ENCODE data around the gene VAV1. TPM values are rescaled to one million over a fixed set of nuclear protein-coding genes. Genes with fewer than 3 reads are reported as not detected.

Gene VAV1
- total and polyA plus RNA-seq, 2 donors from 2014 or later, result 0.90 to 15.5 TPM

GRCh38 chr19:6788896-6789295 lies 16.4 kb downstream of the VAV1 start:
- H3K9ac ChIP-seq (ENCODE audit: low read length in 3 of 3), result no peak overlapping the region
- H3K4me3 ChIP-seq (ENCODE audit: low read length in 3 of 3), result no peak overlapping the region
- H3K27me3 ChIP-seq (ENCODE audit: control insufficient read depth, insufficient read depth, low read length), result no peaks in the 10 kb centered on the region
- no peak for TF ChIP-seq CTCF (IDR thresholded peaks at IDR 0.05; ENCODE audit: borderline replicate concordance, extremely low read depth, insufficient read depth)
- intact Hi-C loops (cut with DNase I), result no loop called here
- FAIRE-seq, result no peak
- H3K36me3 ChIP-seq (ENCODE audit: control insufficient read depth in 2 of 3, insufficient read depth in 3 of 3, low read length in 3 of 3), result no peaks in the 10 kb centered on the region
- H3K27ac ChIP-seq (ENCODE audit: low read depth in 2 of 2, low read length in 2 of 2), result no peak overlapping the region
- no peak for DNase-seq
- H3K4me1 ChIP-seq (ENCODE audit: control insufficient read depth in 2 of 3, insufficient read depth in 2 of 3, low read depth in 1 of 3, low read length in 3 of 3), result no peaks in the 10 kb centered on the region
- no peaks in the 10 kb centered on the region for H3K9me3 ChIP-seq (ENCODE audit: control insufficient read depth in 2 of 3, insufficient read depth in 1 of 3, low read length in 3 of 3)

DNA sequence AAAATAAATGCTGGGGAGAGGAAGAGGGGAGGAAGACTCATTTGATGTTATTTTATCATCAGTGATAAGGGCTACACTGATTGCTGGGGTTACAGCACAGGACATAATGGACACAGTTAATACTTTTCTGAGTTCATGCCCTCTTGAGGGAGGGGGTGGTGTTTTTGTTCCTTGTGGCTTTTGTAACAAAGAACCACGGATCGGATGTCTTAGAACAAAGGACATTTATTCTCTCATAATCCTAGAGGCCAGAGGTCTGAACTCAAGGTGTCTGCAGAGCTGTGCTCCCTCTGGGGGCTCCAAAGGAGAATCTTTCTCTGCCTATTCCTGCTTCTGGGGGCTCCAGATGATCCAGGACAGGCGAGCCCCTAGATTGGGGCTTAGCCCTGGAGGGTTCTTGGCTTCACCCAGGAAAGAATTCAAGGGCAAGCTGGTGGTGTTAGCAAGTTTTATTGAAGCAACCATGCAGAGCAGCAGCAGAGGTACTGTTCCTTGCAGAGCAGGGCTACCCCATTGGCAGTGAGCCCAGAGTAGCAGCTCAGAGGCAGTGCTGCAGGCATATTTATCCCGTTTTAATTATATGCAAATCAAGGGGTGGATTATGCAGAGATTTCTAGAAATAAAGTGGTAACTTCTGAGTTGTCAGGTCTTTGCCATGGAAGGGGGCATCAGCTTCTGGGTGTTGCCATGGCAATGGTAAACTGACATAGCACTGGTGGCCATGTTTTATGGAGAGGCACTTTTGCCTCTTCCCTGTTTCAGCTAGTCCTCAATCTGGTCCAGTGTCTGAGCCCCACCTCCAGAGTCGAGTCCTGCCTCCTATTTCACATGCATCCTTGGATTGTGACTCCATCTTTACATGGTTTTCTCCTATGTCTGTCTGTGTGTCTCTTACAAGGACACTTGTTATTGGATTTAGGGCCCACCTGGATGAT lies 18.0 kb downstream of the VAV1 start:
- Histone ChIP-seq H3K27ac (ENCODE audit: low read depth in 2 of 2, low read length in 2 of 2) (no peak overlapping the region), H3K9ac (ENCODE audit: low read length in 3 of 3) (no peak overlapping the region), H3K4me3 (ENCODE audit: low read length in 3 of 3) (no peak overlapping the region), H3K4me1 (ENCODE audit: control insufficient read depth in 2 of 3, insufficient read depth in 2 of 3, low read depth in 1 of 3, low read length in 3 of 3) (no peaks in the 10 kb centered on the region), H3K27me3 (ENCODE audit: control insufficient read depth, insufficient read depth, low read length) (no peaks in the 10 kb centered on the region), H3K36me3 (ENCODE audit: control insufficient read depth in 2 of 3, insufficient read depth in 3 of 3, low read length in 3 of 3) (no peaks in the 10 kb centered on the region), H3K9me3 (ENCODE audit: control insufficient read depth in 2 of 3, insufficient read depth in 1 of 3, low read length in 3 of 3) (peaks cover 0 to 5% (median 0%) of the 10 kb centered on the region in 3 donors)
- FAIRE-seq, result no peak
- TF ChIP-seq CTCF (IDR thresholded peaks at IDR 0.05; ENCODE audit: borderline replicate concordance, extremely low read depth, insufficient read depth), result no peak
- intact Hi-C loops (cut with DNase I), result no loop called here
- DNase-seq, result no peak

DNA sequence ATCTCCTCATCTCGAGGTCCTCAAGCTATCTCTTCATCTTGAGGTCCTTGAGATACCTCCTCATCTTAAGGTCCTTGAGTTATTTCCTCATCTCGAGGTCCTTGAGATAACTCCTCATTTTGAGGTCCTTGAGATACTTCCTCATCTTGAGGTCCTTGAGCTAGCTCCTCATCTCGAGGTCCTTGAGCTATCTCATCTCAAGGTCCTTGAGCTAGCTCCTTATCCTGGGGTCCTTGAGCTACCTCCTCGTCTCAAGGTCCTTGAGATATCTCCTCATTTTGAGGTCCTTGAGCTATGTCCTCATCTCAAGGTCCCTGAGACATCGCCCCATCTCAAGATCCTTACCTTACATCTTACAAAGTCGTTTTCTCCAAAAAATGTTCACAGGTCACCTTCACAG lies 18.7 kb downstream of the VAV1 start:
- DNase-seq (no peak), FAIRE-seq (no peak)
- Histone ChIP-seq H3K27me3 (ENCODE audit: control insufficient read depth, insufficient read depth, low read length) (no peaks in the 10 kb centered on the region), H3K36me3 (ENCODE audit: control insufficient read depth in 2 of 3, insufficient read depth in 3 of 3, low read length in 3 of 3) (no peaks in the 10 kb centered on the region), H3K27ac (ENCODE audit: low read depth in 2 of 2, low read length in 2 of 2) (no peak overlapping the region), H3K9me3 (ENCODE audit: control insufficient read depth in 2 of 3, insufficient read depth in 1 of 3, low read length in 3 of 3) (peaks cover 0 to 5% (median 0%) of the 10 kb centered on the region in 3 donors), H3K9ac (ENCODE audit: low read length in 3 of 3) (no peak overlapping the region), H3K4me3 (ENCODE audit: low read length in 3 of 3) (no peak overlapping the region), H3K4me1 (ENCODE audit: control insufficient read depth in 2 of 3, insufficient read depth in 2 of 3, low read depth in 1 of 3, low read length in 3 of 3) (no peaks in the 10 kb centered on the region)
- TF ChIP-seq CTCF (IDR thresholded peaks at IDR 0.05; ENCODE audit: borderline replicate concordance, extremely low read depth, insufficient read depth), result no peak
- intact Hi-C loops (cut with DNase I), result no loop called here
